Stimulated activated CD8-positive, alpha-beta memory T cell treated with anti-CD3 and anti-CD28 coated beads, Interleukin-4, amount 100 ng/mL, for 48 hours (primary cell): Measurements from ENCODE around the gene NDUFB11.

Source experiments
- DNase-seq: peaks from one replicate; pipeline ENCODE4 v3.0.0-alpha.2; 2020

The NDUFB11 gene

DNA sequence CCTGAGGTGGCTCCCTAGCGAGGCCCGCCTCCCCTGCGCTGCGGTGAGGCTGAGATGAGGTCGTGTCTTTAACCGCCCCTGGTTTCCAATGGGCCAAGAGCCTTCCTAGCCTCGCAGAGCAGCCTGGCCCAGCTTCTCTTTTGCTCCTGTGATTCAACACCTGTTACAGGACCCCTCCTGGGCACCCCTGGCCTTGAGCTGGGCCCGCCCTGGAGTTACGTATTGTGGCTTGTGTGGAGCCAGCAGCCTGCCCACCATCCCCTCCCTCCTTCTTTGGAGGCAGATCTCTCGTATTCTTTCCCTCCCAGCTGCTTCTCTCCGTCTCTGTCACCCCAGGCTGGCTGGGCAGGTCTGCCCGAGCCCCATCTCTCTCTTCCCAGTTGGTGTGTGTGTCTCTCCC, 29.9 kb upstream of the NDUFB11 start:
- no peak for DNase-seq

GRCh38 chrX:47172971-47173792, 28.7 kb upstream of the NDUFB11 start:
- no peak for DNase-seq

- DNase-seq, result no peak
Observed at GRCh38 chrX:47172549-47172948, 28.0 kb upstream of the NDUFB11 start.

GRCh38 chrX:47171996-47172395, 27.5 kb upstream of the NDUFB11 start:
- DNase-seq, result no peak

GRCh38 chrX:47170861-47171692, 26.6 kb upstream of the NDUFB11 start:
- DNase-seq, result no peak

DNA sequence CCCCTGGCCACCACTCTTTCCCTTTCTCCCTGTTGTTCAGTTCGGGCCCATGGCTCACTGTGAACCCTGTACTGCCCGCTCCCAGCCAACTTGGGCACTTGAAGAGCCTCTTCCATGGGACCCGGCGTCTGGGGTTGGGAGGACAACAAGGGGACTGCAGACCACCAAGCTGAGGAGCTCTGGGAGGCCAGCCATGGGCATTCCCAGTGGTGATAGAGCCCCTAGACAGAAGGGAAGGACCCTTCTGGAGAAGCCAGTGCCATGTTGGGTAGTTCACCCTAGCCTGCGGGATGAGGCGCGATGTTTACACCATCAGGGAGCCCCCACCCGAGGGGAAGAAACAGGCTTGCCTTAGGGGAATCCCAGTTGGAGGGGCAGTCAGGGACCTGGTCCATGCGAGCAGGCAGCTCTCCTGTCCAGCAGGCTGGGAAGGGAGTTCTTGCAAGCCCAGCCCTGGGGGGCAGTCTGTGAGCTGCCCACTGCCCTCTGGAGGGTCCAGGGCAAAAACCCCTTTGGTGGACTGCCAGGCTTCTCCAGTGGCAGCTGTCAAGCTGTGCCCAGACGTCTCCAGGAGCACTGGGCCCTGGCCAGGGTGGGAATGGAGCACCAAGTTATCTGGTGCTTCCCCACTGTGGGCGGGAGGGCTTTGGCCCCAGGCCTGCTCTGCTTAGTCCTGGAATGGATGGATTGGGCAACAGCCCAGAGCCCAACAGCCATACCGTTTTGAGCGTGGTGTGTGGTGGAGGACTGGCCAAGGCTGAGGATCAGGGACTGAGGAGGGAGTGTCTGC, 25.4 kb upstream of the NDUFB11 start:
- DNase-seq, result no peak

- DNase-seq, result no peak
Observed at GRCh38 chrX:47169273-47169672, 24.8 kb upstream of the NDUFB11 start.

DNA sequence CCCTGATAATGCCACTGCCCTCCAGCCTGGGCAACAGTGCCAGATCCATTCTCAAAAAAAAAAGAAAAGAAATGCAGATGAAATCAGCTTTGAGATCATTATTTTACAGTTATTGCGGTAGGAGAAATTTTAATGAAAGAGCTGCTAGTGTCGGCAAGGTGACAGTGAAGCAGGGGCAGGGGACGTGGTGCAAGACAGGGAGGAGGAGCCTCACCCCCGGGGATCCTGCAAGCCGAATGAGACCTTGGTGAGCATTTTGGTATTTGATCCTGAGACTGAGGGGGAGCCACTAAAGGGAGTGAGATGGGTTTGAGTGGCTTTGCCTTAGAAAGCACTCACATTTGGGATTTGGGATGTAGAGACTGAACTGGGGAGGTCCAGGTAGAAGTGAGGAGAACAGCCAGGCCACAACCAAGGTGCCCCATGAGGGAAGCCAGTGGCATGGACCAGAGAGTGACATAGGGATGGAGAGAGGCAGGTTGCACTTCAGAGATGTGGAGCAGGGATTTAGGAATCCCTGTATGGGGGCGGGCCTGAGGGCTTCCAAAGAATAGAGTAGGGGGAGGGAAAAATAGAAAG, 24.1 kb upstream of the NDUFB11 start:
- DNase-seq, result no peak

DNA sequence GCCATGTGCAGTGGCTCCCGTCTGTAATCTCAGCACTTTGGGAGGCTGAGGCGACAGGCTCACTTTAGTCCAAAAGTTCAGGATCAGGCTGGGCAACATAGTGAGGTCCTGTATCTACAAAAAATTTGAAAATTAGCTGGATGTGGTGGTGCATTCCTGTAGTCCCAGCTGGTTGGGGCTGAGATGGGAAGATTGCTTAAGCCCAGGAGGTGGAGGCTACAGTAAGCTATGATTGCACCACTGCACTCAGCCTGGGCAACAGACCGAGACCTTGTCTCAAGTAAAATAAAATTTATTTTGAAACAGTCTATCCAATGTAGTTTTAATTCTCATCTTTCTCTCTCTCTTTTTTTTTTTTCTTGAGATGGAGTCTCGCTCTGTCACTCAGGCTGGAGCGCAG, 21.6 kb upstream of the NDUFB11 start:
- no peak for DNase-seq

DNA sequence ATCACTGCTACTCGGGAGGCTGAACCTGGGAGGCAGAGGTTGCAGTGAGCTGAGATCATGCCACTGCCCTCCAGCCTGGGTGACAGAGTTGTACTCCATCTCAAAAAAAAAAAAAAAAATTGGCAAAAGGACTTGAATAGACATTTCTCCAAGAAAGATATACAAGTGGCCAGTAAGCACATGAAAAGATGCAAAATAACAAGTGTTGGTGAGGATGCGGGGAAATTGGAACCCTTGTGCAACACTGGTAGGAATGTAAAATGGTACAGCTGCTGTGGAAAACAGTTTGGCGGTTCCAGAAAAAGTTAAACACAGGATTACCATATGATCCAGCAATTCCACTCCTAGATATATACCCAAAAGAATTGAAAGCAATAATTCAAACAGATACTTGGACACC, 19.9 kb upstream of the NDUFB11 start:
- no peak for DNase-seq

- no peak for DNase-seq
Observed at GRCh38 chrX:47162927-47163583, 18.6 kb upstream of the NDUFB11 start.

DNA sequence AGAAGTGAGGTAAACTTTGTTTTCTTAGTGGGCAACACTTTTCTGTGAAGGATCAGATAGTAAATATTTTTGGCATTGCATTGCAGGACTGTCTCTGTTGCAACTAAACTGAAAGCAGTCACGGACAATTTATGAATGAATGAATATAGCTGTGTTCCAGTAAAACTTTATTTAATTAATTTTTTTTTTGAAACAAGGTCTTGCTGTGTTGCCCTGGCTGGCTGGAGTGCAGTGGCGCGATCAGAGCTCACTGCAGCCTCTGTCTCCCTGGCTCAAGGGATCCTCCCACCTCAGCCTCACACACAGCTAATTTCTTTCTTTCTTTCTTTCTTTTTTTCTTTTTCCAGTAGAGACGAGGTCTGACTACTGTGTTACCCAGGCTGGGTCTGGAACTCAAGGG, 16.3 kb upstream of the NDUFB11 start:
- no peak for DNase-seq

- DNase-seq, result no peak
Observed at GRCh38 chrX:47158781-47159180, 14.3 kb upstream of the NDUFB11 start.

DNA sequence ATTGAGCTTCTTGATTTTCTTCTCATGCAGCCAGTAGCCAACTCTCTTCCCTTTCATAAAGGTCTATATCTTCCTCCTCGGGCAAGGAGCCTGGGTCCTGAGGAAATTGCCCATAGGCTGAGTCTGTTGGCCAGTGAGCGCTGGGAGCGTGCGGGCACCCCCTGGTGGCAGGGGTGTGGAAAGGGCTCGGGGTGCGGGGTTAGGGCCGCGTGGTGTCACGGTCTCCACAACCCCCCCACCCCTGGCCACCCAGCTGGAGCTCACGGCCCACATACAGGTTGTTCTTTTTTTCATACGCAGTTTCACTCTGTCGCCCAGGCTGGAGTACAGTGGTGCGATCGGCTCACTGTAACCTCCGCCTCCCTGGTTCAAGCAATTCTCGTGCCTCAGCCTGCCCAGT, 13.6 kb upstream of the NDUFB11 start:
- DNase-seq, result no peak

GRCh38 chrX:47156611-47157520, 12.4 kb upstream of the NDUFB11 start:
- DNase-seq, result no peak

- no peak for DNase-seq
Observed at GRCh38 chrX:47151435-47151834, 6.9 kb upstream of the NDUFB11 start.

GRCh38 chrX:47148946-47149345, 4.4 kb upstream of the NDUFB11 start:
- DNase-seq, result peak; percentile 31

GRCh38 chrX:47146936-47147859, 2.7 kb upstream of the NDUFB11 start:
- DNase-seq, result no peak

DNA sequence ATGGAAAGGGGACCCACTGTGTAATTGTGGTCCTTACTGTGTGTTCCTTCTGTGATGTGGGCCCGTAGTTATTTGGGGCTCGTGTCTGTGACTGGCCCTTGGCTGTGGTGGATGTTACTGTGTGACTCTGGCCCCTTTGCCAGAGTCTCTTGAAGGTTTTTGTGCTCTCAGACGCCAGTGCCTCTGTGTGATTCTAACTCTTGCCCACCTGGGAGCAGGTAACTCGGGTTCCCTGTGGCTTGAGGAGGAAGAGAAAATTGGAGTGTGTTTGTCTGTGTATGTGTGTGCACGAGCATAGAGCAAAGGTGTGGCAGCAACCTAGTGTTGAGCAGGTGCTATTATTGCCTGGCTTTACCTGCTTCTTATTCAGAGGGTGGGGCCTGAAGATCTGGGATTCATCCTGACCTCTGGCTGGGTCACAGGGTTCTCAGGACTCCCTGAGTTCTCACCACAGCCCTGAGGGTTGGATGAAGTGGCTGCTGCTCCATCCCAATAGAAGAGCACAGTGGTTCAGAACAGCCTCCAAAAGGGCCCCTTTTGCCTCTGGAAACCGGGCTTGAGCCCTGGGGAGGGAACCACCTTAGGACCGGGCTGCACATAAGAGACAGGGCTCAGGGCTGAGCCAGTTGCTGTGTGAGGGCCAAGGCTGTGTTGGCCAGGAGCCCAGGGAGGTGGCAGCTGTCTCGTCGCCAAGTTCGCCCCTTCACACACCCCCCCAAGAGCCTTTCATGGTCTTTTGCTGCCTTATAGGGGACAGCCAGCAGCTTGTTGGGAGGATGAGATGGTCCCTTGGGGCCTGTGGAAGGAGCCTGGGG, 1.8 kb upstream of the NDUFB11 start:
- no peak for DNase-seq
